GM19395 (cell line): ENCODE results near the gene TCF21.

Experiments
- ATAC-seq: cut with Tn5 transposase; IDR thresholded peaks from one replicate; pipeline ENCODE4 v1.9.1; 2021; ENCODE audit warnings: mild to moderate bottlenecking, moderate library complexity; ENCODE audit not compliant: unreplicated experiment

TCF21 gene

GRCh38 chr6:133889557-133890403, 867 bp downstream of the TCF21 start:
- no peak for ATAC-seq

GRCh38 chr6:133890711-133891148, 1.8 kb downstream of the TCF21 start:
- ATAC-seq, result no peak

- no peak for ATAC-seq
Measured at GRCh38 chr6:133891149-133891926, 2.4 kb downstream of the TCF21 start.

DNA sequence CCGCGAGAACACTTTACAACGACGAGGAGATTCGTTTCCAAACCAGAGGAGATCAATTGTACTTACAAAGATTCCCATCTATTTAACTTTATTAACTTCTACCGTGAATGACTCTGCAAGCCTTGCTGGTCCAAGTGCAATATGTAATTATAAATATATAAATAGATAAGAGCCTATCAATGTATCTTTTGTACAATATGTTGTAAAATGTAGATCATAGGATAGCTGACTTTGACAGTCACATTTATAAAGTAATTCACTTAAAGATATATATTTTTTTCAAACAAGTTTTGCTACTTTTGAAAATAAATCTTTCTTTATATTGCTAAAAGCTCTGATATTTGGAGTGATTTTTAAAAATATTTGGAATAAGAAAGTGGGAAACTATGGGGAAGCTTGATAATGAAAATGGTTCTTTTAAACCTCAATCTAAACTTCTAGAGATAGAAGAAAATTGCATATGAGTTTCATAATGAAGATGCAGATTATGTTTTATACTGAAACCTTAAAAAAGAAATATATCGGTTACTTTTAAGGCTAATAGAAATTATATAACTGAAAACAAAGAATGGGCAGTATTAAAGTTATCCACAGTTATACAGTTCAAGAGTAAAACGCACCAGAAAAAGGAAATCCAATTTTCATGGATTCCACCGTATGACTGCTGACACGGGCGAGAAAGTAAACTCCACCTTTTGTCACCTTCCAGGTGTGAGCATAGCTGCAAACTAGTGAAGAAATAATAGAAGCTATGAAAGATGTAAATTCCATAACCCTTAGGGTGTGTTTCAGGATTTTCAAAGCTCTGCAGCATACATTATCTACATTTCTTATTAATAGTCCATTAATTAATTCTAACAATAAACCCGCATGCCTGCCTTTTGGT, 3.3 kb downstream of the TCF21 start:
- no peak for ATAC-seq

- no peak for ATAC-seq
Measured at GRCh38 chr6:133892813-133893691, 4.1 kb downstream of the TCF21 start.

DNA sequence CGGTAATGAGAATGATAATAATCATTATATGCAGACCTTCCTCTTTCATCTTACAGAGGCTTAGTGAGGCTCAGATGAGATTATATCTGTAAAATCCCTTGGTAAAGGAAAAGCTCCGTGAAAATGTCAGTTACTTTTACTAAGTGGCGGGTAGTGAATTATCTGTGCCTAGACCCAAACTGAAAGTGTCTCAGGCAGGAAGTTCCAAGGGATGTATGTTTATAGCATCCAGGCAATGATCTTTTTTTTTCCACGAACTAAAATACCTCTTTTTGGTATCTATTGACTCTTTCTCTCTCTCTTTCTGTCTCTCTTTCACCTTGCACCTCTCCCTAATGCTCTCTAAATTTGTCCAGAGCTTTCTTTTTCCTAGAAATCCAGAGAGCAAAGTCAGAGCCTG, 5.0 kb downstream of the TCF21 start:
- ATAC-seq, result no peak

DNA sequence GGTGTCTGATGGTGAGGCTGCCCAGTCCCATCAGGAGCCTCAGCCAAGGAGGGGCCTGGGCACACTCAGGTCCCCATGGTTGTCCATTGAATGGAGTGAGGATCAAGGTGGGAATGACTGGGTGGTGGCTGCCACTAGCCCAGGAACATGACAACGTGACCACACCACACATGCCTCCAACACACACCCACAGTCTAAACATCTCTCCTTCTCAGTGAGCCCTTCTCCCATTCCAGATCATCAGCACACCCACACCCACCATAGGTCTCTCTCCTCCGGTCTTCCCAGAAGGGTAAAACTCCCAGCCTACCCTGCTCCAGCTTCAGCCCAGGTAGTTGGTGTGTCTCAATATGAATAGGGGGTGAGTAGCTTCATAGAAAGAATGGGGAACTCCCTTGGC, 5.5 kb downstream of the TCF21 start:
- no peak for ATAC-seq

DNA sequence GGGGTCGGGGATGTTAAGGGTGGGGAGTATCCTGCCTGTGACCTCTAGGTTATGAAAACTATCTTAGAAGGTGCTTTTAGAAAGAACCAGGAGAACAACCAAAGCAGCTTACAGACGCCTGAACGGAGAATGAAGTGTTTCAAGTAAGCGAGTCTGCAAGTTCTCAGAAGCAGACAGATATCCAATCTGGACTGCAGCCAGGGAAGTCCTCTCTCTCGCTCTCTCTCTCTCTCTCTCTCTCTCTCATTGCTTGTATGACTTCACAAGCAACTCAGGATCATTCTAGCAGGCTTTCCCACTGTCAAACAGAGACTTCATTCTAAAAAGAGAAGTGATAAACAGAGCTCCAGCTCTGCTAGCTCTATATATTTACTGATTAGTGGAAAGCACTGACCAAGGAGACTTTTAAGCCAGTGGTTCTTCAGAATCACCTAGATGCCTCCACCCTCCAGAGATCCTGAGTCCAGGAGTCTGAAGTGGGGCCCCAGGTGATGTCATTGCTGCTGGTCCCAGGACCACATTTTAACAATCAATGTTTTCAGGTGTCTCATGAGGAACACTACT, 6.0 kb downstream of the TCF21 start:
- ATAC-seq, result no peak

DNA sequence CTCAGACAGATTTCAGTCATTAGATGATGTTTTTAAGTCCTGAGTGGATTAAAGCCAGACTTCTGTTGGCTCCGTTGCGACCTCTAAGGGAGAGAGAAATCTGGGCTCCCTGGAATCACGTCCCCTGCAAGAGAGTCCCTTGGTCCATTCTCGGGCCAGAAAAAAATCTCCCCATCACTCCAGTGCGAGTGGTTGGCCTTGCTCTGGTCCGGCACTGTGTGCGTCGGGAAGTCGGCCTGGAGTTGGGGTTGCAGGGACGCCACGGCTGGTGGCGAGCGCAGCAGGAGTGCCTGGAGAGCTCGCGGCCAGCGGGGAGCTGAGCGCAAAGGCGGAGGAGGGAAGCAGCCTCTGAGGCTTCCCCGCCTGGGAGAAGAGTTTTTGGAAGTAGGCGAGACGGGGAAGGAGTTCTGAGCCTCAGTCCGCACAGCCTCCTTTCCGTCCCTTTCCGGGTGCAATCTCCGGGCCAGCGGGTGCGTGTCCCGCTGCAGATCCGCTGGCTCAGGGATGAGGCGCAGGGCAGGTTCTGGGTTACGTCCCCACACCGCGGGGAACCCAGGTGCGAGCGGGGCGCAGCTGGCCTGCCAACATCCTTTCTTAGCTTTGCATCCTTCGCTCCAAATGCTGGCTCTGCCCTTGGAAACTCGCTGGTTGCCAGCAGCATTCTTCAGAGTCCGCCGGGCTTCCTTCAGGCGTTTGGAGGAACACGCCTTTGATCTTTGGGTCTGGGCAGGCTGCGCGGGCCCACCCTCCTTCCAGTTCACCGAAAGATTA, 6.8 kb downstream of the TCF21 start:
- no peak for ATAC-seq

GRCh38 chr6:133896344-133896721, 7.4 kb downstream of the TCF21 start:
- no peak for ATAC-seq

DNA sequence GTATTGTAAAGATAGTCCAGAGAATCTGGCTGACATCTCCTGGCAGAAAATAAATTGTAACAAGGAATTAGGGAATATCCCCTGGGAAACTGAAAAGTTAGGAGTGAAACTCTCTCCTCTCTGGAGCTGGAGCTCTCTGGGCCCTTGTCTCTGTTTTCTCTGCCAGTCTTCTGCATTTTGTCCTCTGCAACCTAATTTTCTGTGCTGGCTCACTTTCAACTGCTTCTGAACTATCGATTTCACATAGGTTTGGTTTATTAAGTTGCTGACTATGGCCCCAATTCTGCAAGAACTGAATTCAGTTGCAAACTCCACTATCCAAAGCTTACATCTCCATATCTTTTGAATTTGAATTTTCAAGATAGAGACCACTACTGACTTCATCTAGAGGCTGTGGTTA, 9.3 kb downstream of the TCF21 start:
- ATAC-seq, result no peak

- ATAC-seq, result no peak
Measured at GRCh38 chr6:133899556-133899955, 10.6 kb downstream of the TCF21 start.

DNA sequence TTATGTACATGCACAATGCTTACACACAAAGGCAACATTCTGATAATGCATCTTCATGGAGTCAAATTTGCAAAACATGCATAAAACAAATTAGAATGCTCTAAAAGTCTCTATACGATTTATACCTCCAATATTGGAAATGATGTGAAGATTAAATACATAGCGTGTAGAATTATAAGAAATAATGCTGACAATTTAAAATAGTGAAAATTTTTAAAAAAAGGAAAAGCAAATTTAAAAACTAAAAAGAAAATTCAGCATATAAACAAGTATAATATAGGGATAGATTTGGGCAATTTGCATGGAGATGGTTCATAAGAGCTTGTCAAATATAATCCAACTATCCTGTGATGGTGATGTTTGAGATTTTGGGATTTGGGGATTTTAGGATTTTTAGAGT, 14.9 kb downstream of the TCF21 start:
- ATAC-seq, result no peak

DNA sequence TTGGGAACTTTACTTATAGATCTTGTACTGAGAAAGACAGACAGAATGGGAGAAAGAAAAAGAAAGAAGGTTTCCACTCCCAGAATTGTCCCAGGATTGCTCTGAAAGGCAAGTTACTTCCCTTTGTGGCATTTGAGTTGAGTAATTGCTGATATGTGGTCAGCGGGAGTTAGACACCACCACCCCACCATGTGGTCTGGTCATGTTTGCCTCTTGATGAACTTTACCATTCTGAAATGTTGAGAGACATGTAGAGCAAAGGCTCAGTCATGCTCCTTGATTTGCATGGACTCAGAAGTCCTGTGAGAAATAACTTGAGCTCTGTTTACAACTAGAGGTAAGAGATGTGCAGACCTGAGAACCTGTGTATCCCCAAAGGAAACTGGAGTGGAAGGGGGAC, 17.1 kb downstream of the TCF21 start:
- no peak for ATAC-seq

- ATAC-seq, result peak; percentile 89
Measured at GRCh38 chr6:133916650-133917151, 27.8 kb downstream of the TCF21 start.

GRCh38 chr6:133917781-133918180, 28.9 kb downstream of the TCF21 start:
- ATAC-seq, result no peak

DNA sequence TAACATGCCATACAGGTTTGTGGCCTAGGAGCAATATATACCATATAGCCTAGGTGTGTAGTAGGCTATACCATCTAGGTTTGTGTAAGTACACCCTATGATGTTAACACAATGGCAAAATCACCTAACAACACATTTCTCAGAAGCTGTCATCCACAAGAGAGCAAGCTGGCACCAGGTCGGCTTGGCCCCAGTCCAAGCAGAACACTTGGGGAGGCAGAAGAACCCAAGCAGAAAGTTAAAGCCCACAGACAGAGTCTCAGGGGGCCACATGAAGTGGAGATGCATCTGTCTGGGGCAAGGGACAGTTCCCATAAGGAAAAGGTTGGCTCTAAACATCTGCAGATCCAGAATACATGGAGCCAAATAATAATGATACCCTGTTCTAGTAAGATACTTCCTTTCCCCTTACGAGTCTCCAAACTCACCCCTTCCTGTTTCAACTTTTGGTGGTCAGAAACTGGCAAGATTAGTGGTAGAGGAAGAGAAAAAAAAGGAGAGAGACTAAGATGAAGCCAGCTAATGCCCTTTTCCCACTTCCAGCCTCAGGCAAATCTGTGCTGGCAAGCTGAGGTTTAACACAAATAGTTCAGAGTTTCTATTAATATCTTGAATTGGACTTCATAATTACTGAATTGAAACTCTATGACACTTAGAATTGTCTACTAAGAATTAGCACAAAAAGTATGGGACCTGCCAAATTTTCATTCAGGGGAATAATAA, 29.5 kb downstream of the TCF21 start:
- no peak for ATAC-seq

DNA sequence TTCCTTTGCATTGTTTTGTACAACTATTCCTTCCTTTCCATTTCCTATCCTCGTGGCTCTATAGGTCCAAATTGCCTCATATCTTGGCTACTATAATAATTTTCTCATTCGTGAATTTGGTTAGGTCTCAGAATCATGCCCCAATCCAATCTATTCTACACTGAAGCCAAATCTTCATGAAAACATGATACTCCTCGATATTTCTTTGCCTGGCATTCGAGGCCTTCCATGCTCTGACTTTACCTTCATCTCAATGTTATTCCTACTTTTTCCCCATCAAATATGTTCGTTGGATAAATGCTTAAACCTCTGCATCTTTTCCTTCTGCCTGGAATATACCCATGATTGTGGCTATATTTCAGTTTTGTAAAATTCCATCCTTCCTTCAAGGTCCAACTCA, 30.4 kb downstream of the TCF21 start:
- ATAC-seq, result no peak
